ENCODE results near the gene NAT9.

Gene NAT9

DNA sequence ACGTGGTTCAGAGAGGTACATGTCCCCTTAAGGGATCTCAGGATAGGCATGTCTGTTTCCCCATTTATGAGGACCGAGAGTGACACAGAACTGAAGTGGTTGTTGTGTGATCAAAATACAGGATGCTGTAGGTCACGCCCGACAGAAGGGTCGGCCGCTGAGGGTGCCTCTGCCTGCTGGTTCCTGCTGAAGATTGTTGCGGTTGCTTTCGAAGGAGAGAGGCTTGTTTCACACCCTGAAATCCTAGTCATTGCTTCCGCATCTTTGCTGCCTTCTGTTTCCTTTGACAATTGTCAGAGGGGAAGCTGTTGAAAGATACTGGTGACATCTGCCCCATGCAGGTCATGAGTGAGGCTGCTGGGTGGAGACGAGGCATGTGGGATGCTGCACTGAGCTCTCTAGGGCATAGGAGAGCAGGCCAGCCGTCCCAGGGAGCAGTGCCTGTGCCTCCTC lies 3.8 kb upstream of the NAT9 start:
- DNase-seq = no peak

DNA sequence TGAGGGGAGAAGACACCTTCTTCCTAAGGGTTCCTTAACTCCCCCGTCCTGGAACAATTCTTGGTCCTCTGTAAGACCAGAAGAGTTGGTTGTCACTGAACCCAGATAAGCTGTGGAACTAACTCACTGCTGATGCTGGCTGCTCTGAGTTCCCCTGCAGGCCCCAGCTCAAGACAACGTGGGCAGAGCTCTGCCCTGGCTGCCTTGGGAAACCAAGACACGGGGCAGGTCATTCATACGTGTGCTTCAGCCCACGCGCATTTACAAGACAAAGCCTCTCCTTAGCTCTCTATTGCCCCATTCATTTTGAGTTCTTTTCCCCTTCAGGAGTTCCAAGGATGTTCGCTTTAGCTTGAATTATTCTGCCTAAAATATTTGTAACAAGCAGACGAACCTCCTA lies 3.4 kb upstream of the NAT9 start:
- DNase-seq = no peak

DNA sequence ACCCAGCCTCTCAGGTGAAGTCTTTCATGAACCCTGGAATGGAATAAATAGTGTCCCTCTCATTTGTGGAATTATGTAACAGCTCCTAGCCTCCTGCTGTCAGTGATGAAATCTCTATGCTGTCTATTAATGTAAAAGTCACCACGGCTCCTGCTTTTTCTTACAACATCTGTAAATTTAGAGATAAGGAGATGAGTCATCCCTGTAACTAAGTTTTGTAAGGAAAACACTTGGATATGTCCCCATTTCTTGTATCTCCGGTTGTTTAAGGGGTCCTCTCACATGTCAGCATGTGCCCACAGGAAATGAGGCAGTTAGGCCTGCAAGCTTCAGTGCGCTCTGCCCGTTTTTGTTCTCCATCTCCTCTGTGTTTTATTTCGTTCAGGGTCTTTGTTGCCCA lies 2.8 kb upstream of the NAT9 start:
- DNase-seq = no peak

DNA sequence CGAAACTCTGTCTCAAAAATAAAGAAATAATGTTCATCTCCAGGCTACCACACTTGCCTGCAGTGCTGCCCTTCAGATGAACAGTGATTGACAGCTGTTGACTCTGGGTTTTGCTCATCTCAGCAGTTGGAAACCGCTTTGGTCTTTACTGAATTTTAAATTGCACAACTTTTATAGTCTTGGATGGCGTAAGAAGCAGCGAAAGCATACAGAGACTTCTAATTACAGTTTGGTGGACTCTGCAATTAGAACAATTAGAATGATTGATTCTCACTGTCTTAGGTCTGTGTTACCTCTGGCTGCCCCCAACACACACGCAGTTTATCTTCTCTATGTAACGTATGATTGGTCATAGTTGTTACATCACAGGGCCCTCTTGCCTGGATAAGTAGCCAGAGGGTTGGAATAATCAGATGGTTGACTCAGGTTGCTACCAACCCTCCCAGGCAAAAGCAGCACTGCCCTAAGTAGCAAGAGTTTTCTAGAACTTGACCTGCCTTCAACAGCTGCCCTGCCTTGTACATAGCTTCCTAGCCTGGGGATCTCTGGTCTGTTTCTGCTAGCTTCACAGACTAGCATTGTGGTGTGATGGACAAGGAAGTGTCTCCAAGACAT lies 1.9 kb upstream of the NAT9 start:
- DNase-seq = no peak

DNA sequence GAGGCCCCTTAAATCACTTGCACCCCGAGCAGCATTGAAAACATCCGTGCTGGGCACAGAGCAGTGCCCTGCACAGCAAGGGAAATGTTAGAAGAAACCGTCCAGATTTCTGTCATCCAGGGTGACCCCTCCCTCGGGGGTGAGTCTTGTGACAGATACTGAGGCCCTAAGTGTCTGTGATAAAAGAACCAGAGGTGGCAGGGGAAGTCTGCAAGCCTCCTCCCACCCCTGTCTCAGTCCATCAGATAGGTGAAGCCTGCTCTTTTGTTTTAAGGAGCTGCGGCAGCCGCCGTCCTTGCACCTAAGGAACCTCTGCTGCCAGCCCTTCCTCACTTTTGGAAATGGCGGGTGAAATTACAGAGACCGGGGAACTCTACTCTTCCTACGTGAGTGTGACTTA lies 845 bp upstream of the NAT9 start:
- no peak for DNase-seq

DNA sequence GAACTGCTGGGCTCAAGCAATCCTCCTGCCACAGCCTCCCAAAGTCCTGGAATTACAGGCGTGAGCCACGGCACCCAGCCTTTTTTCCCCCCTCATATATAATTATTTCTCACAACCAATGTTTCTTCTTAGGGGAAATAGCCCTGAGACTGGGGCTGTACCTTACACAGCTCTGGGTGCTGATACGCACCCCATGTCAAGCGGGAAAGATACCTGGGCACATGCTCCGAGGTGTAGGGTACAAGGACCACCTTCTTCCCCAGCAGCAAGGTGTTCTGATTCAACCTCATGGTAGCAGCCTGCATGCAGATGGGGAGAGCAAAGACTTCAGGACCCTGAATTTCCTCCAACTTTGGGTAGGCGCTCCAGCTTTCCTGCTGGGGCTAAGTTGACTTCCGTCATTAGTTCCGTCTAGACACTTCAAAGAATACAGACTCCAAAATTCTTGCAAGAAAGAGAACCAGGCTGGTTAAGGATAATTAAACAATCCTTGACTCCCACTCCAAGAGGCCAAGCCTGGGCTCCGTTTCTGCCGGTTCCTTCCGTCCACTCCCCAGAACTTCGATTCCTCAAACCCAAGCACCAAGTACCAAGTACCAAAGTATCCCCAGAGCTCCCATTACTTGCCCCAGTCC lies 619 bp downstream of the NAT9 start:
- no peak for DNase-seq

DNA sequence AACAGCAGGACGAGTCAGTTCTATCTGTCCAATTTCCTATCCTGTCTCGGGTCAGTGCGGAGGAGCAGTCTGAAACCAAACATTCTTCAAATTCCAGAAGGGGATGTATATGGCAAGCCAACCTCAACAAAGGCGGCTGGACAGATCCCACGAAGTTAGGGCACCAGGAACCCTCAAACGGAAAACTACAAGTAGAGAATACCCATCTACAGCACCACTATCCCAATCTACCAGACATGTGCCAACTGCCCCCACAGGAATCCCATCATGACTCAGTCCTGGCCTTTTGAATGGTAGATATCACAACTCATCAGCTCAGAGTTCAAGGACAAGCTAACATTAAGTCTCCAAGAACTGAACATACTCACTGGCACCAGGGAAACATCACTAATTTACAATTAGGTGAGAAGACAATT lies 2.3 kb downstream of the NAT9 start:
- no peak for DNase-seq

DNA sequence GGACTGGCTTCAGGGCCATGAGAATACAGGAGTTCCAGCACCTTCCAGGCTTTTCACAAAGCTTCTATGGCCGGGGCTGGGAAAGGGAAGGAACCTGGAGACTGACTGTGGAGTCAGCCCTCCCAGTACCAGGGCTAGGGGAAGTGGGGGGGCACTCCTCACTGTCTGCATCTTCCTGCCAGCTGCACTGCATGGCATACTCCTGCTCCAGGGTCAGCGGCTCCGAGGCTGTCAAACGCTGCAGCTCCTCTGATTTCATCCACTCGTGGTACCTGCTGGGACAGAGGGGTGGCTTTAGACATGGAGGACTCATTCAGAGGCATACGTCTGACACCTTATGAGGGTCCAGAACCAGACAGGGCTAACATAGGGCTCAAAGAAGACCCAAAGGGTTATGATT lies 2.7 kb downstream of the NAT9 start:
- no peak for DNase-seq

DNA sequence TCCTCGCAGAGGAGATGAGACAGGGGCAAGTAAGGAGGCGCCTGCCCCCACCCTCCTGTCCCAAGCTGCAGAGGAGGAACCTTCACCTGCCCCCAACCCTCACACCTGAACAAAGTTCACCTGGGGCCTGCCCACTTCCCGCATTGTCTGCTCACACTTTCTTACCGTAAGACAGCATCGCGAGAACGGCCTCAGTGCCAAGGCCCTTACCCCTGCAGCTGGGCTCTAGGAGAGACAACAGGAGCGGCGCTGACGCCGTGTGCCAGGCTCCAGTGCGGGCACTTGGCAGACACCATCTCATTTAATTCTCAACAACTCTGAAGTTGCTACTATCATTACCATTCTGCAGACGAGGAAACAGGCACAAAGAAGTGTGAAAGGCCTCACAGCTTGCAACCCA lies 4.1 kb downstream of the NAT9 start:
- no peak for DNase-seq

DNA sequence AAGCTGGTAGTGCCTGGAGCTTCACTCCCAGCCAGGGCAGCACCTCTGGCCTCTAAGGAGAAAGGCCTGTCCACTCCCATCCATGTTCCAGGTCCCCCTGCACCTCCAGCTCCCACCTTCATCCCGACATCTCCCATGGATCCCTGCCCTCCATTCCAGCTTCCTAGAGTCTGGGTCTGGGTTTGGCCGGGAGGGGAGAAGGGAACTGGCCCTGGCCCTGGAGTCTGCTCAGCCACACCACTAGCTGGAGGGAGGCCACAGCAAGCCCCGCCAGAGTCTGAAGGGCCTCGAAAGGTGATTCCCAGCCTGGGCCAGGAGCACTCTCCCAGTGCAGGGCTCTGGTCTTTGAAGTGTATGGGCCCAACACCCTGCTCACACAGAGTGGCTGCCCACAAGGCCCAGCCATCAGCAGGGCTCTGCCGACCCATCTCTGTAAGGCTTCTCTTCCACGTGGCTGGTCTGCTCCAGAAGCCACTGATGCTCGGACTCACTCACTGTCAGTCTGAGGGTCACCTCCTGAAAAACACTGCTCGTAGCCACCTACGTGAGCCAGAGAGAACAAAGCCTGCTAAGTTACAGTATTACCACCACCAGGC lies 4.7 kb downstream of the NAT9 start:
- DNase-seq = no peak

DNA sequence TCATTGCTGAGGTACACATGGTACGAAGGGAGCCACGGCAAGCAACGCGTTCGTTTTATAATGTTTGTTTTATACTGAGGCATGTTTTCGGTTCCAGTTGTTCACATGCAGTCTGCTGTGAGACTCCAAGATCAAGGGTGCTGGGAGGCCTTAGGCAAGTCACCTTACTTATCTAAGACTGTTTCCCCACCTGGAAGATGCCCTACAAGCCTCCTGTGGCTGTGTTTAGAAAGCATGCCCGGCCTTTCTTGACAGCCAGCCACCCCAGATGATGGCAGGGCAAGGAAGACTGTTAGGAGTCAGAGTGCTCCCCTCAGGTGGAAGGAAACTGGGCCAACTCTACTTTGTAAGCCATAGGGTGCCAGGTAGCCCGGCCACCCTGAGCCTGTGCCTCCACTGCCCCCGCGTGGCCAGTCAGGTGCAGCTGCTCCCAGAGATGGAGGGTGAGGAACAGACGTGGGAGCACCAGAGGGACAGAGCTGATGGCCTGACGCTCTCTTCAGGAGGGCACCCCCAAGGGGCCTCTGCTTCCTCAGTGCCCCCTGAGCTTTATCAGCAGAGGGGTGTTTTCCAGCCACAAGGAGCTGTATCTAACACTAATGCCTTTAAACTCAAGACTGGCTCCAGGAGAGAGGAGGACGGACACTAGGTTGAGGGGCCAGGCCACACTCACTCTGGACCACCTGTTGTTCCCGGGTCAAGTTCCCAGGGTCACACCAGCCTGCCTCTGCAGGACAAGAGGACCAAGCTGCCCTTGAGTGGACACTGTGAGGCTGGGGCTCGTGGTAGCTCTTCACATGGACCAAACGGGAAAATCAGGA lies 5.4 kb downstream of the NAT9 start:
- DNase-seq = peak; percentile 66

DNA sequence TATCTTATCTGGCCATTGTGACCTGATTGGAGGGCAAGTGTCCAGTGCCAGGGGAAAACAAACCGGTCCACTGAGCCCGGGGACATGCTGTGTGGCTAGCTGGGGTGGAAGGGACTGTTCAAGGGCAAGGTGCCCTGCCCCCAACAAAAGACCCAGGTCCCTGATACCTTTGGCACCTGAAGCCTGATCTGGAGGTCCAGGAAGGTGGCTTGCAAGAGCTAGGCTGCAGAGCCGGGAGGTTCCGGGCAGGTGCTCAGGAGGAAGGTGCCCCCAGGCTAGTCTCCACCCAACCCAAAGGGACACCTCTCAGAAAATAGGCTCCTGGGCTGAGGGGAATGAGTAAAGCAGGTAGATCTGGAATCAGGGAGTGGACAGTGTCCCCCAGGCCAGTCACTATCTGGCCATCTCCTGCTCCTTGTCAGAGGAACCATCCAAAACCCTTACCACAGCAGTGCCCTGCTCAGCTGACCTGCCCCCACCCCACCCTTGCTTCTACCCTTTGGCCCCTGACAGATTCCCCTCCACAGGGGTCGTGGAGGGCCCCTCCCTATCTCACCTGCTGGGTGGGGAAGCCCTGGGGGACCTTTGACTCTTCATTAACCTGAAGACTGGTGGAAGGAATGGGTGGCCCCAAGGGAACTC lies 6.2 kb downstream of the NAT9 start:
- no peak for DNase-seq

DNA sequence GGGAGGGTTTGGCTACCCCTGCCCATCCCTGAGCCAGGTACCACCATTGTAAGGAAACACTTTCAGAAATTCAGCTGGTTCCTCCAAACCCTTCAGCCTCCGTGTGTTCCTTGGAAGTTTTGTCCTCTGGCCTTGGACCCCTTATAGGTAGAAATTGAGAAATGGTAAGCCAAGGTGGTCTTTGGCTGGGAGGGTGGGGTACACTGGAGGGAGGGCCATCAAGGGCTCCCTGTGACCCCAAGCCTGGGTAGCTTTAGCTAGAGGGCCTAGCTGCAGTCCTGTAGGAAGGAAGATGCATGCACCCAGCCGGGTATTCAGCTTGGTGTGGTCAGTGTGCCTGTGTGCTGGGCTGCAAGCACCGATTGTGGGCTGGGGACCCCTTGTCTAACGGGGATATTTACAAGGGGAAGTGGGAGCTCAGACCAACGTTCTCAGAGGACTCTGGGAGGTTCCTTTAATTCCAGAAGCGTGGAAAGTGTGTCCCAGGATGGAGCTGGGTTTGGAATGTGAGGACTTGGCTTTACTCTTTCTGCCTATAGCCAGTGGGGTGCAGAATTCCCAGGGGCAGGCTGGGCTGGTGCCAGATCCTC lies 6.8 kb downstream of the NAT9 start:
- no peak for DNase-seq

DNA sequence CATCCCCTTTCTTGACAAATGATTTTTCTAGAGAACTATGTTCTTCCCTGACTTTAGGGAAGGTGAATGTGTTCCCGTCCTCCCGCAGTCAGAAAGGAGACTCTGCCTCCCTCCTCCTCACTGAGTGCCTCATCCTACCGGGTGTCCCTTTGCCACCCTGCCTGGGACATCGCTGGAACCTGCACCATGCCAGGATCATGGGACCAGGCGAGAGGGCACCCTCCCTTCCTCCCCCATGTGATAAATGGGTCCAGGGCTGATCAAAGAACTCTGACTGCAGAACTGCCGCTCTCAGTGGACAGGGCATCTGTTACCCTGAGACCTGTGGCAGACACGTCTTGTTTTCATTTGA lies 7.4 kb downstream of the NAT9 start:
- no peak for DNase-seq

DNA sequence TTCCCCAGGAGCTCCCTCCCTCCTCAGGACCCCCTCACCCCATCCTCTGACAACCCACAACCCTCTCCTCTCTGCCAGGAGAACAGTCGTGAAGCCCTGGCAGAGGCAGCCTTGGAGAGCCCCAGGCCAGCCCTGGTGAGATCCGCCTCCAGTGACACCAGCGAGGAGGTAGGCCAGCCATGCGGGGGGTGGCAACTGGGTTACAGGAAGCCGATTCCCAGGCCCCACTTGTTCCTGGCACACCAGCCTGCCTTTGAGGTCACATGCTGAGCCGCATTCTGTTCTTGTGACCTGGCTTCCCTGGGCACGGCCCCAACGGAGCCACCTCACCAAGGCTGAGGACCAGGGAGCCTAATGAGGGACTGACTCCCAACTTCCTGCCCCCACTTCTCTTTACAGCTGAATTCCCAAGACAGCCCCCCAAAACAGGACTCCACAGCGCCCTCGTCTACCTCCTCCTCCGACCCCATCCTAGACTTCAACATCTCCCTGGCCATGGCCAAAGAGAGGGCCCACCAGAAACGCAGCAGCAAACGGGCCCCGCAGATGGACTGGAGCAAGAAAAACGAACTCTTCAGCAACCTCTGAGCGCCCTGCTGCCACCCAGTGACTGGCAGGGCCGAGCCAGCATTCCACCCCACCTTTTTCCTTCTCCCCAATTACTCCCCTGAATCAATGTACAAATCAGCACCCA lies 7.9 kb downstream of the NAT9 start:
- no peak for DNase-seq

DNA sequence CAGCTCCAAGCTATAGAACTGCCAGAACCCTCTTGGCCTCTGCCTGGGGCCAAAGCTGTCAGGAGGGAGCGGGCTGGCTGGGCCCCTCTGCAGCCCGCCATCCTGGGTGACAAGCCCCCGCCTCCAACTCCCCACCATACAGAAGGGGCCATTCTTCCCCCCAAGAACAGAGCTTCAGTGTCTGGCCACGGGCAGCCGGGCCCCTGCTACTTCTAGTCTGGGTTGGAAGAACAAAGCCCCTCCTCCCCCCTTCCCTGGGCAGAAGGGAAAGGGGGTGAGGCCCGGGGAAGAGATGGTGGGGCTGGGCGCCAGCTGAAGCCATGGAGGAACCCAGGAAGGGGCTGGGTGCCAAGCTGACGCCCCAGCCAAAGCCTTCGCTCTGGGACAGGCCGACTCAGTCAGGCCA lies 9.0 kb downstream of the NAT9 start:
- no peak for DNase-seq

DNA sequence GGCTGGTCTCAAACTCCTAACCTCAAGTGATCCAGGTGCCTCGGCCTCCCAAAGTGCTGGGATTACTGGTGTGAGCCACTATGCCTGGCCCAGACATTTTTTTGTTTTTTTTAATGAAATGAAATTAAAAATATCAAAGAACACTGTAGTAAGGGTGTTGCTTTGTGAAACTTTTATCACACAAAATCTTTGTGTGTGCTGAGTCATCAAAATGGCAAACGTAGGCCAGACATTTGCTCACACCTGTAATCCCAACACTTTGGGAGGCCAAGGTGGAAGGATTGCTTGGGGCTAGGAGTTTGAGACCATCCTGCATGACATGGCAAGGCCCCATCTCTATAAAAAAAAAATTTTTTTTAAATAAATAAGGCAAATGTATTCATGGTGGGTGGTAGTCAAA lies 9.7 kb downstream of the NAT9 start:
- DNase-seq = no peak

DNA sequence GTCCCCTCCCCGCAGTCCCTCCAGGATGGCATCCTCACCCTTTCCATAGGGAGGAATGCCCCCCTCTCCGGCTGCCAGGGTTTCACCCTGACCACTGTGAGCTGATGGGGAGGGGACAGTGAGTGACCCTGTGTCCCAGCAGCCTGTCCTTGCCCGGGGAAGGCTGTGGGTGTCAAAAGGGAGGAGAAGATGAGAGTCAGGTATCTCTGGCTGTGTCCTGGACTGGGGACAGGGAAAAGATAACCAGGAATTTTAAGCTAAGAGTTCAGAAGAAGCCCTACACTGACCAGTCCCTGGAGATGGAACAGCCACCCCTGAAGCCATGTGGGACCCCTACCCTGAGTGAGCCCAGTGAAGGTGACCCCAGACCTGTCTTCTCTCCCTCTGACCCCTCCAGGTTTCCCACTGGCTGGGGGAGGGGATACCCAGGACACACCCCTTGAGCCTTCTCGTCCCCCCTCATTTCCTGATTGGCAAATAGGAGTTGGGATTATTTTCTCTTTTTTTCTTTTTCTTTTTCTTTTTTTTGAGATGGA lies 11.3 kb downstream of the NAT9 start:
- no peak for DNase-seq

DNA sequence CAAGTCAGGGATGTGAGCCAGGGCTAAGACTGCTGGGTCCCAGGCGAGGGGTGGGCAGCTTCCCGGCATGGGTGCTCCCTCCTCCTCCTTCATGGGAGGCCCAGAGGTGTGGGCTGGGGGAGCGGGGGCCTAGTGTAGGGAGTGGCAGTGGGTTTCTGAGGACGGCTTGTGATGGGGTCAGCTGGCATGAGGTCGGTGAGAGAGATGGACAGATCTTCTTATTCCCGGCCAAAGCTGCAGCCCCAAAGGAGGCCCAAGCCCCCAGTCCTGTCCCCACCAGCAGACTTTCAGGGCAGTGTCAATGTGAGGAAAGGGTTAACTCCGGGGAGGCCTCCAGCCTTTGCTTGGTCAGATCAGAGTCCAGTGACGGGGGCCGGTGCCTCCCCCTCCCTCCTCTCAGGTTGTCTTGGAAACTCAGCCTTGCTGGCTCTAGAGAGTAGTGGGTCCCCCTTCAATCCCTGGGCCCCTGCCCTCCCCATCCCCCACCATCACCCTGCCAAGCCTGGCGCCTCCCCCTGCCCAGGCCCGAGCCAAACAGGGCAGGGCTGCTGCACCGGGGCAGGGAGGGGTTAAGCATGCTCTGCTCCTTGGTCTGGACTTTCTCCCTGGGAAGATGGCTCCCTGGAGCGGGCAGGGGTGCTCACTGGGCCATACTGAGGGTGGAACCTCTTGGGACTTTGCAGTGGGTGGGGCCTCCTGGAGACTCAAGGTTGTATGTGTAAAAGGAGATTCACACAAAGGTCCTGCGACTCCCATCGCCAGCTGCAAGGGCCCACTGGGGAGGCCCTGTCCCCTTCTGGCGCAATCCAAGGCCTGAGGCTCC lies 12.4 kb downstream of the NAT9 start:
- DNase-seq = no peak

DNA sequence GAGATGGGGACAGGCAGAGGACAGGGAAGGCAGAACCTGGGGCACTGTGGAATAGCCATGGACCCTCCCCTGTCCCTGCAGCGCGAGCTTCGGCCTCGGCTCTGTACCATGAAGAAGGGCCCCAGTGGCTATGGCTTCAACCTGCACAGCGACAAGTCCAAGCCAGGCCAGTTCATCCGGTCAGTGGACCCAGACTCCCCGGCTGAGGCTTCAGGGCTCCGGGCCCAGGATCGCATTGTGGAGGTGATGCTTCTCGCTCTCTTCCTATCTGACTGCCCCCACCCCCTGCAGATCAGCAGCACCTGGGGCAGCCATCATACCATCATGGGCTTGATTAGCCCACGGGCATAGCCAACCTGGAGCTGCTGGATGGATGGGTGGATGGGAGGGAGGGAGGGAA lies 14.2 kb downstream of the NAT9 start:
- DNase-seq = no peak

DNA sequence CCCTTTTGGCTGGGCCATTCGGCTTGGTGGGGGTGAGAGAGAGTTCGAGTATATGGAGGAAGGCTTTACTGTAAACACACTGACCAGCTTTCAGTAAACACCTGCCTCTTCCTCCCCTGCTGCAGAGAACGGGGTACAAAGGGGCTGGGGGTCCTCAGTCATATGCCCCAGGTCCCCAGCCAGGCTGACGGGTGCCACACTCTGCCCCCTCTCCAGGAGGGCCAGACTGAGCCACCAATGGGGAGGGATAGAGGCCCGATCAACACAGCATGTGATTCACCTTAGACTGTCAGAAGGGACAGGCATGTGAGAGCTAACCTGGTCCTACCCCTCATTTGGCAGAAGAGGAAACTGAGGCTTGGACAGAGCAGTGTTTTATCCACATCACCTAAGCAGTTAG lies 14.7 kb downstream of the NAT9 start:
- DNase-seq = no peak
